ENCODE data around the gene OR1S2. TPM values are rescaled to one million over a fixed set of nuclear protein-coding genes. Genes with fewer than 3 reads are reported as not detected.
"Not testable (repeated sequence)": the region's sequence is repeated elsewhere in the genome, so short reads cannot be mapped to it uniquely, and the experiment has no call there.

OR1S2 gene
- not detected in 2 replicates for total RNA-seq

DNA sequence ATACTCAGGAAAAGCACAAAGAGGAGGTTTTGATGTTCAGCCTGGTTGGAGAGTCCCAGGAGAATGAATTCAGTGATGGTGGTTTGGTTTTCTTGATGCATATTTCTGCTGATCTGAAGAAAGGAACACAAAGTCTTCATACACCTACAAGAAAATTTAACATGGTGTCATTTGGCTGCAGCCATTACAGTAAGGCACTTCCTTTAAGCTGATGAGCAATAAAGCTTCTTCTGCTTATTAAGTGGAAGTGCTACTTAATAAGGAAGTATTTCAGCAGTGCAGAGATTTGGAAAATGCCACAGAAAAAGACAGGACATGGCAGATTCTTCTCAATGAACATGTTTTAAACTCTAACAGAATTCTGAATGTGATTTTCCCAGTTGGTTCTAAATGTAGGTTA, at the start of gene OR1S2:
TSS of gene OR1S2 (minus strand) at position 101 of the 400 bp plus-strand sequence. CDS start at position 101, 0 bp downstream.
- DNase-seq: no peak

DNA sequence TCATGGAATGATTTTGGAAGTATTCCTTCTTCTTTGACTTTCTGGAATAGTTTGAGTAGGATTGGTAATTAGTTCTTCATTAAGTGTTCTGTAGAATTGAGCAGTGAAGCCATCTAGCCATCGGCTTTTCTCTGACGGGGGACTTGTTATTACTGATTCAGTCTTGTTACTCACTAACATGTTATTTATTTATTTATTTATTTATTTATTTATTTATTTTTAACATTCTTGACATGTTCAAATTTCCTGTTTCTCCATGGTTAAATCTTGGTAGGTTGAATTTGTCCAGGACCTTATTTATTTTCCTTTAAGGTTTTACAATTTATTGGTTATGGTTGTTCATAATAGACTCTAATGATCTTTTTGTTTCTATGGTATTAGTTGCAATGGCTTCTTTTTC, 40.0 kb upstream of the OR1S2 start:
- DNase-seq: no peak

GRCh38 chr11:58227956-58228615, 24.1 kb upstream of the OR1S2 start:
- DNase-seq: no peak

DNA sequence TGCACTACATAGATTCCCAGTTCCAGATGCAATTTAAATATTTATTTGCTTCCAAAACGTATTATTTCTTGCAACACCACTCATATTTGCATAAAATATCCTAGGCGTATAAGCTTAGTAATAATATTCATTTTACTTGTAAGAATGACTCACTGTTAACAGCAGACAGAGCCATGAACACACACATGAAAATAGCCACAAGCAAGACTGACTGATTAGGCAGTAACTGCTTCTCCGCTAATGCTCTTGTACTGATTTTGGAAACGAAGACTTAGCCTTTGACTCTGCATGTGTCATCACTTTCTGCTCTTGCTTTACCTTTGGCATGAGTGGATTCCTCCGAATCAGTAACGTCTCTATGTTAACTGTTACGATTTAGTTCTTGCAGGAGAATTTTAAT, 18.8 kb upstream of the OR1S2 start:
- DNase-seq: no peak

- DNase-seq: no peak
These were observed 12.5 kb upstream of the OR1S2 start for GRCh38 chr11:58216476-58216875.

DNA sequence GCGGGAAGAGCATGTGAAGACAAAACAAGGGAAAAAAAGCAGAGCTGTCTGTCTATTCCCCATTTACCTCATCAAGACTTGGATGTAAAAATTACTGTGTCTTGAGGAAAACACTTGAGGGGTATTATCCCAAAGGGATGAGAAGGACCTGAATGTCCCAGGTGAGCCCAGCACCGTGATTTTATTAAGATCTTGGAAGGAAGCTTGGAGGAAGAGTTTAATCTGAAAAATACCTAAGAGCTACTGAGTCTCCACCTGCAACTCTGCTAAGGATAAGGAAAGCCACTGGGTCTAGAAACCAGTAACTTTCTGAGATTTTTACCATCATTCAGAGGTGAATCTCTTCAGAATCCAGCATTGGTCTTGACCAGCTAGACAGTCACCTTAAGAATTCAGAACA, 8.5 kb upstream of the OR1S2 start, which contains the start of gene OR1S1:
TSS of gene OR1S1 (plus strand) at position 301 of the 400 bp plus-strand sequence.
- DNase-seq: not testable (repeated sequence)

GRCh38 chr11:58199271-58199670, 4.7 kb downstream of the OR1S2 start:
- no peak for DNase-seq

DNA sequence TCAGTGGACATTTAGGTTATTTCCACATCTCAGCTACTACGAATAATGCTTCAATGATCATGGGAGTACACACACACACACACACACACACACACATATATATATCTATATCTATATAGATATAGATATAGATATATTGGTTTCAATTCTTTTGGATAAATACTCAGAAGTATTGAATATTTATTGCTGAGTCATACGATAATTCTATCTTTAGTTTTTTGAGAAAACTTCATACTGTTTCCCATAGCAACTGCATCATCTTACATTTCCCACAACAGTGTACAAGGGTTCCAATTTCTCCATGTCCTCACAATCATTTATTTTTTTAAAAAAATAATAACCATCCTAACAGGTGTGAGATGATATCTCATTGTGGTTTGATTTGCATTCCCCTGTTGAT, 8.0 kb downstream of the OR1S2 start:
- no peak for DNase-seq

- no peak for DNase-seq
These were observed 10.6 kb downstream of the OR1S2 start for GRCh38 chr11:58193391-58193790.

GRCh38 chr11:58192229-58192628, 11.7 kb downstream of the OR1S2 start:
- DNase-seq: no peak

DNA sequence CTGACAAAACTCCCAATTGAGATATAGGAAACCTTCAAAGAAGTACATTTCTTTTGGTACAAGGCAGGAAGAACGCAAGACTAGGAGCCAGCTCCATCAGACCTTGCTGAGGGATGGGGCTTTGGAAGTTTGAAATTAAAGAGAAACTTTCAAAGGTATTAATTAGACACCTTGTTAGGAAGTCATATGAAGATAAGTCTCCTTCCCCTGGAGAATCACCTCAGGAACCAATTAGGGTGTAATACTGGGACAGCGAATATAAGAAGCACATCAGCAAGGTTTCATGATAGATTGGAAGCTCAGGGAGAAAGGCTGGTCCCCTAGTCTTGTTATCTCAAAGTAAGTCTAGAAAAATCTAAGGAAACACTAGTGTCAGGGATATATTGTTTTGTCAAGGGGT, 15.2 kb downstream of the OR1S2 start, which contains the start of gene OR9Q2:
TSS of gene OR9Q2 (plus strand) at position 301 of the 400 bp plus-strand sequence. CDS start 1,421 bp downstream, outside the sequence.
- no peak for DNase-seq

DNA sequence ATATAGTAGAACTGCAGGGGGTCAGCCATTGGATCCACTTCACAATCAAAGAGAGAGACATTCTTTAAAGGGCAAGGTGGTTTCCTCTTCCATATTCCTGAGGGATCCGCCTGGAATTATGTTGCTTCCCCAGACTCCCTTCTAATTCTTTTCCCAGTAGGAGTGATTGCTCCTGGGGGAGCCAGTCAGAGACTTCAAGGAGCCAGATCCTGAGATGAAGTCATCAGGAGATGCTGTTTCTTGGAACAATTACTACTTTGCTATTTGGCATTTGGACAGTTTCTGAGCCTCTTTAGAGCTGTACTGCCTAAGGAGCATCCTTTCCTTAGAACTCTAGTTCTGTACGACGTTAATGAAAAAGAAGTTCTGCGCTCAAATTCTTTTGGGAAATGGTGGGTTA, 17.0 kb downstream of the OR1S2 start:
- DNase-seq: no peak

- no peak for DNase-seq
These were observed 24.3 kb downstream of the OR1S2 start for GRCh38 chr11:58179648-58180047.

- DNase-seq: no peak
These were observed 25.5 kb downstream of the OR1S2 start for GRCh38 chr11:58178444-58178843.

DNA sequence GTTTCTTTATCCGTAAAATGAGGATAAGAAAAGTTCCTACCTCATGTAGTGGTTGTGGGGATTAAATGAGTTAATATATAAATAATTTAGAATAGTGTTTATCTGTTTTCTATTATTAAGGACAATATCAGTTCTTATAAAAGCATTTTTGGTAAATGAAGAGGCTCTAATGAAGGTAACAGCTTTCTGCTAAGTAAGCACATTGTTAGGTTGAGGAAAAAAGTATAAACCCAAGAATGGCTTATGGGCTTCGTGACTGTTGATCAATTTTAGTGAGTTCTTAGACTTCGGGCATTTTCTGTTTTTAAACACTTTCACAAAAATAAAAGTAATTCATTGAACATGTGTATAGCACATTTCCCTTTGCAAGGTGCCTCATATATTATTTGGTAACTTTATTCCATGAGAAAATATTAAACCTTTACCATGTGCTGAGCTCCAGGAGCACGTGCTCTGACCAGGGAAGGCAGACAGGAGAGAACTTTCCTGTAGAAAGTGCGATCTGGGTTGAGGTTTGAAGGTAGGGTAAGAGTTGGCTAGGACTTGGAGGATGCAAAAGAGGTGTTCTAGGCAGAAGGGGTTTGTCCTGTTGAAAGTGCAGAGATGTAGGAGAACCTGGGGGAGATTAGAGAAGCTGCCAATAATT, 26.4 kb downstream of the OR1S2 start:
- no peak for DNase-seq

DNA sequence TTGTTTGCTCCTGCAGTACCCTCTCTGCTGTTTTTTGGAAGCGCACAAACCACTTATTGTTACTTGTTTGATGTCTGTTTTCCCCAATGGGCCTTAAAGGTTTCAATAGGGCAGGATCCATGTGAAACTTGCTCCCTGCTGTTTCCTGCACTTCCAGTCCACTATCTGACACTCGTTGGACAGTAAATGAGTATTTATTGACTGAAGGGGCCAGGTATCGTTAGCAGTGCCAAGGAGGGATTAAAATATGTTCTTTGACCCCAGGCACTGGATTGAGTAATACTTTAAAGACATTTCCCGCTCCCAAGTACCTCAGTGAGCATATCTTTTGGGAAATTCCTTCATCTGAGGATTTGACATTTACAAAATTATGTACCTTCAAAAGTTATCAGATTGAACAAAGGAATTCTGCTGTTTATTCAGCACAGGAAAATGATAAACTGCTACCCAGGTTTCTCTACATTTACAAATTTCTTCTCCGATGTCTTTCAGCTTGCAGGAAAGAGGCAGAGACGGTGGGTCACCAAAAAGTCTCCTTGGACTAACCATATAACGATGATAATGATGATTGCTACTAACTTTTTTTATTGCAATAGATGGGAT, 38.3 kb downstream of the OR1S2 start:
- no peak for DNase-seq

DNA sequence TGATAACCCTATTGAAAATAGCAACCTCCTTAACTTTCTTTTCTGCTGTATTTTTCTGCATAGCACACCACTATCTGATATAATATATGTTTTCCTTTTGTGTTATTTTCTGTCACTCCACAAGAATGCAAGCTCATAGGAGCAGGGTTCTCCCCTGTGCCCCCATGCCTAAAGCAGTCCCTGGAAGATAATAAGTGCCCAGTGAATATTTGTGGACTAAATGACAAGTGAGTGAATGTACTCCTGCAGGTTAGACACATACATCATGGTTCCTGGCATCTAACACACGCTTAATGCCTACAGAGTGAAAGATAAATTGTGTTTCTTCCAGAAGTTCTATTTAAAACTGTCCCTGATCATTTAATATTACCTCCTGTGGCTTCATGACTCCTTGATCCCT, 39.0 kb downstream of the OR1S2 start:
- no peak for DNase-seq

- no peak for DNase-seq
These were observed 39.6 kb downstream of the OR1S2 start for GRCh38 chr11:58164389-58164788.

Other genes starting within 250 kb of the OR1S2 start
- gene OR9Q1, start 180.3 kb downstream of the OR1S2 start, total RNA-seq: not detected in 2 replicates
- not detected in 2 replicates for gene OR6Q1, start 173.2 kb downstream of the OR1S2 start, total RNA-seq
- not detected in 2 replicates for gene OR9I1, start 78.6 kb downstream of the OR1S2 start, total RNA-seq
- gene OR9Q2, start 15.1 kb downstream of the OR1S2 start, total RNA-seq: not detected in 2 replicates
- gene OR1S1, start 8.6 kb upstream of the OR1S2 start, total RNA-seq: not detected in 2 replicates
- gene OR10Q1, start 24.8 kb upstream of the OR1S2 start, total RNA-seq: not detected in 2 replicates
- gene OR10W1, start 64.1 kb upstream of the OR1S2 start, total RNA-seq: not detected in 2 replicates
- gene OR5B17, start 154.9 kb upstream of the OR1S2 start, total RNA-seq: not detected in 2 replicates
- gene OR5B3, start 202.7 kb upstream of the OR1S2 start, total RNA-seq: not detected in 2 replicates
- not detected in 2 replicates for gene OR5B2, start 224.0 kb upstream of the OR1S2 start, total RNA-seq
- not detected in 2 replicates for gene OR5B12, start 238.1 kb upstream of the OR1S2 start, total RNA-seq

Measured in dermis blood vessel endothelial cell (primary cell).